CD4-positive, alpha-beta T cell treated with Interleukin-21 for 1 hour (primary cell): ENCODE measurements around the gene TTC33.

ENCODE experiments used
- DNase-seq: peaks from one replicate; pipeline ENCODE4 v3.0.0-alpha.2; 2020

Gene TTC33

DNA sequence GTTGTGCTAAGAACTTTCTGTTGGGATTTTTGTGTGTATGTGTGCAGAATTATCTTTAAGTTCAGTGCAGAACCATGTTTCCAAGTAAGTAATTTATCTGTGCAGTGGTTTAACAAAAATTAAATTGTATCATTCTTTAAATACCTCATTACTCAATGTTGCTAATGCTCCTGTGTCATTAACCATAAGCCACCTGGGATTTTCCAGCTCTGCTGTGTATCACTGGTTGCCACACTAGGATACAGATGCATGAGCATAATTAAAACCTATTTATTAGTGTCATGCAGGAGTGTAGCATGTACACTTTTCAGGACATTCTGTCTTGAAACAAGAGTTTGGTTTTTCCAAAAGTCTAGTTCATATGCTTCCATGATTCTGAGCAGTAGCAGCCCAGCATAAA, 196.5 kb downstream of the TTC33 start:
- no peak for DNase-seq

DNA sequence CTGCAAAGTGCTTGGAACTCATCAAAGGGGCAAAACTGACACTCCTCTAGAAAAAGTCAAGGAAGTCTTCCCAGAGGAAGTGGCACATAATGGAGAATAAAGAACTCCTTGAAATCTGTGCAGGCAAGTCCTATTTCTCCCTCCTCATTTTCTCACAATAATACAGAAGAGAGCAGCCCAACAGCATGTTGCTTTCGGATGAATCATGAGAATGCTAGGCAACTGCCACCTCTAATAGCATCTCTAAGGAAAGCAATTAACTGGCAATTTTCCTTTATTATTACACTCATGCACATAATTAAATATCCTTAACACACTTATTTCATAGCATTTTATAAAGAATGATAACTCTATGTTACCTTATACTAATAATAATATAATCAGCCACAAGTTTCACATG, 198.3 kb downstream of the TTC33 start:
- DNase-seq: no peak

- DNase-seq: no peak
Measured at GRCh38 chr5:40556811-40557210, 198.9 kb downstream of the TTC33 start.

DNA sequence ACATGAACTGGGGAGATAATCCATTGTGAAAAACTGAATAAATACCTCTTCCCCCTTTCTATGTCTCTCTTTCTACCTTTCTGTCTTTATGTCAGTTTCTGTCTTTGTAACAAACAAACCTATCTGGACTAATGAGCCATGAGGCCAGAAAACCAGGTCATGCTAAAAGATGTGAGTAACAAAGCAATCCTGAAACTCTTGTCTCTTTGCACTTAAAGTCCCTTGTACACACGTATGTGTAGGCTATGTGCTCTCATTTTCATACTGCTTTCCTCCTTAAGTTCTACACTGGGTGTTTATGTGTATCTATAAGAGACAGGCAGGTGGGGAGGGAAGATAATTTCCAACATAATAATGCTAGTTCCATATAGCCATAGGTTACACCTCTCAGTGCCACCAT, 199.9 kb downstream of the TTC33 start:
- DNase-seq: no peak

DNA sequence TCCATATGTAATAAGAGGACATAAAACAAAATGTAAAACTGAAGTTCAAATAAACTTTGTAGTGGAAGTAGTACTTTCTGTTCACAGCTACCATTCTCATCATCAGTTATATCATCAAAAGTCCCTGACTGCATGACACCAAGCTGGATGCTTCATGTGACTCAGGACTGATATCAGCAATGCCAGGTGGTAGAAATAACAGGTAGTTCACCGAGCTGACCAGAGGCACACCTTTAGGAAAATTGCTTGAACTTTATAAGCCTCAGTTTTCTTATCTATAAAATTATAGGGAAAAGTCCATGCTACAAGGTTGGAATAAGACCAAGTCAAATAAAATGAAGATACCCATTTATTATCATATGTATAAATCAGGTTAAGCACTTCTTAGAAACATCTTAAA, 200.9 kb downstream of the TTC33 start:
- DNase-seq: no peak

DNA sequence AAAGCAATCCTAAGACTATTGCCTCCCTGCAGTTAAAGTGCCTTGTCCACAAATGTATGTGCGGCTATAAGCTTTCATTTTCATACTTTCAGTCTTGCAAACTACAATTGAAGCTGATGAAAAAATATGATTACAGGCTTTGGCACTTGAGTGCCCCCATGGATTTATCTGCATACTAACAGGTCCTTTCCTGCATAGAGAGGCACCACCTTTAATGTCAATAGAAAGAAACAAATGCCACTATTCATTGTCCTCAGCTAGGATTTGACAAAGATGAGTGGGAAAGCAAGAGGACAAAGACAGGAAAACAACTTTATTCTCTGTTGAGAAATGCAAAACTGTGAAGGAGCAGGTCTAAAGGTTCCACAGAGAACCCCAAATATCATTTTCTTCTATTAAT, 201.7 kb downstream of the TTC33 start:
- DNase-seq: no peak

DNA sequence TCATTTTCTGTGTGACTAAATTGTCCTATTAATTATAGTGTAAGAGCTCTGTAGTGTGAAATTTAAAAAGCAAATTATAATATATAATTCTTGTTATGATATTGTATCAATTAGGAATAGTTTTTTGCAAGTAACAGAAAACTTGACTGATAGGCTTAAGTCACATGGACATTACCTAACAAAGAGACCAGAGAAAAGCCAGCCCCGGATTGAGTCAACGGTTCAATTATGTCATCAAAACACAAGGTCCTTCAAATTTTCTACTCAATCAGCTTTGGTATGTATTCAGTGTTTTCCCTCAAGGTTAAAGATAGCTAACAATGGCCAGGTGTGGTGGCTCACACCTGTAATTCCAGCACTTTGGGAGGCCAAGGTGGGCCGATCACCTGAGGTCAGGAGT, 202.8 kb downstream of the TTC33 start:
- DNase-seq: no peak

DNA sequence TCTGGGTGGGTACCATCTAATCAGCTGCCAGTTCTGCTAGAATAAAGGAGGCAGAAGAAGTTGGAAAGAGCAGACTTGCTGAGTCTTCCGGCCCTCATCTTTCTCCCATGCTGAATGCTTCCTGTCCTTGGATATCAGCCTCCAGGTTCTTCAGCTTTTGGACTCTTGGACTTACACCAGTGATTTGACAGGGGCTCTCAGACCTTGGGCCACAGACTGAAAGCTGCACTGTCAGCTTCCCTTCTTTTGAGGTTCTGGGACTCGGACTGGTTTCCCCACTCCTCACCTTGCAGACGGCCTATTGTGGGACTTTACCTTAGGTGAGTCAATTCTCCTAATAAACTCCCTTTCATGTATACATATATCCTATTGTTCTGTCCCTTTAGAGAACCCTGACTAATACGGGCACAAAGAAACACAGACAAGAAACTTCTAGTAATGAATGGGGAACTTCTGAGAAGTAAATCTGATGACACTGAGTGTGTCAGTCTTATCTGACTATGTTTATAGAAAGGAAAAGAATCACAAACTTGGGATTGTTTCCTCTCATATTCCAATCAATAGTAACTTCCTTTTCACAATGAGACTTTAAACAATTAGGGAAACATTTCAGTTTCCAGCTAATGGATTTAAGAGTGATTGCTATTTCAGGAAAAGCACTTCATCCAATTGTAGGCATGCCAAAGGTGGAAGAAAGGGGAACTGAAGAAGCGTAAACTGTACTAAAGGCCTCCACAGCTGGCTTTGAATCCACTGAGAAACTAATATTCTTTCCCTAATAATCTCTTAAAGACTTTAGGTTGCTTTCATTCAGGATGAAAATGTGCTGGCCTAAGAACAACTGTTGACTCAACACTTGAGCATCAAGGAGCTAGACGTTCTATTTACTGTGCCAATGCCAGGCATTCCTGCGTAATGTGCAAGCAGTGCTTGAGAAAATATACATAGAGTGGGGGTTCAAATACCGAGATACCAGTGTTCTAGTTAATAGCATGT, 204.0 kb downstream of the TTC33 start:
- DNase-seq: no peak

GRCh38 chr5:40550481-40550880, 205.3 kb downstream of the TTC33 start:
- no peak for DNase-seq

- no peak for DNase-seq
Measured at GRCh38 chr5:40549616-40550015, 206.1 kb downstream of the TTC33 start.

- DNase-seq: no peak
Measured at GRCh38 chr5:40547994-40548575, 207.7 kb downstream of the TTC33 start.

DNA sequence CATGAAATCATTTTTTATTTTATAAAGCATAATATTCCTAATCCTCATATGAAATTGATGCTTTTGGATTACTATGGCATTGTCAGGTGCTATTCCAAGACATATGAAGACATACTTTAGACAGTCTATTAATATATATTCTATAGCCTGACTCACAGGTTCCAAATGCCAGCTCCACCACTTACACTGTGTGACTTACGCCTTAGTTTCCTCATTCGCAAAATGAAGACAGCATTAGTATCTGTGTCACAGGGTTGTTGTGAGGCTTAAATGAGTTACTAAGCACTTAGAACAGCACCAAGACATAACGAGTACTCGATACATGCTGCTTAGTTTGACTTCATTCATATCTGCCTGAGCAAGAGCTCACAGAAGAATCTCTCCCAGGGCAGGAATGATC, 208.2 kb downstream of the TTC33 start:
- no peak for DNase-seq

DNA sequence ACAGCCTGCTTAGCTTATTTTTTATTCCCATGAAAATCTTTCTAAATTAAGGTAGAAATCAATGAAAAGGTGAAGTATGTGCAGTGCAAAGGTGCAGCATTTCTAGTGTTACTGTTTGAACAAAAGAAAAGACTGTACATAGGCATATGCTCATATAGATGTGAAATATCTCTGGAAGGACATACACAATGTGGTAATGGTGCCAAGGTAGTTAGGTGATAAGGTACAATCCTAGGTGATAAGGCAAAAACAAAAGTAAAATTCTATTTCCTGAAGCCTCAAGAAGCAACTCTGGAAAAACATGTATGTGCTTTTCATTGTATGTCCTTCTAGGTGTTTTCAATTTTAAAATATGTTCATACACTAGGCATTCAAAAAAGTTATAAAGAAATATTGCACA, 215.5 kb downstream of the TTC33 start:
- no peak for DNase-seq

DNA sequence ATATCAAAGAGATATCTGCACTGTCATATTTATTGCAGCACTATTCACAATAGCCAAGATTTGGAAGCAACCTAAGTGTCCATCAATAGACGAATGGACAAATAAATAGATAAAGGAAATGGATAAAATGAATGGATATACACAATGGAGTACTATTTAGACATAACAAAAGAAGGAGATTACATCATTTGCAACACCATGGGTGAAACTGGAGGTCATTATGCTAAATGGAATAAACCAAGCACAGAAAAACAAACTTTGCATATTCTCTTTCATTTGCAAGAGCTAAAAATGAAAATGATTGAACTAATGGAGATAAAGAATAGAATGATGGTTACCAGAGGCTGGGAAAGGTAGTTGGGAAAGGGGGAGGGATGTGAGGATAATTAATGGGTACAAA, 231.1 kb downstream of the TTC33 start:
- DNase-seq: no peak

GRCh38 chr5:40521925-40522324, 233.8 kb downstream of the TTC33 start:
- no peak for DNase-seq

GRCh38 chr5:40521108-40521785, 234.5 kb downstream of the TTC33 start:
- DNase-seq: no peak

GRCh38 chr5:40518485-40518917, 237.3 kb downstream of the TTC33 start:
- DNase-seq: no peak

- no peak for DNase-seq
Measured at GRCh38 chr5:40515476-40515875, 240.3 kb downstream of the TTC33 start.

DNA sequence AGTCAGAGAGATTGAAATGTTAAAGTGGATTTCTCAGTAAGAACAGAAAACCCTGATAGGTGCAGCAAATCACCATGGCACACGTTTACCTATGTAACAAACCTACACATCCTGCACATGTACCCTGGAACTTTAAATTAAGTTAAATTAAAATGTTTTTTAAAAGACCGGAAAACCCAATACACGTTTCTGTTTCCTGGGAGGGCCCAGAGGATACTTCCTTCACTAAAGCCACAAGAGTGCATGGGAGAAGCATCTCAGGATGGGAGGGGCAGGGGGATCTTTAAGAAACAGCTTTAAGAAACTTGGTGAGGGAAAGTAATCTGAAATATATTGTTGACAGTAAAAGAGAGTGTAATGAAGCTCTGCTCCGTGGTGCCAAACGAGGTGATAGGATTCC, 240.8 kb downstream of the TTC33 start:
- peak; percentile 52 for DNase-seq

- DNase-seq: no peak
Measured at GRCh38 chr5:40511801-40512200, 244.0 kb downstream of the TTC33 start.

GRCh38 chr5:40507095-40507494, 248.7 kb downstream of the TTC33 start:
- DNase-seq: peak; percentile 32

GRCh38 chr5:40505031-40505430, 250.7 kb downstream of the TTC33 start:
- no peak for DNase-seq

GRCh38 chr5:40503439-40503838, 252.3 kb downstream of the TTC33 start:
- no peak for DNase-seq

DNA sequence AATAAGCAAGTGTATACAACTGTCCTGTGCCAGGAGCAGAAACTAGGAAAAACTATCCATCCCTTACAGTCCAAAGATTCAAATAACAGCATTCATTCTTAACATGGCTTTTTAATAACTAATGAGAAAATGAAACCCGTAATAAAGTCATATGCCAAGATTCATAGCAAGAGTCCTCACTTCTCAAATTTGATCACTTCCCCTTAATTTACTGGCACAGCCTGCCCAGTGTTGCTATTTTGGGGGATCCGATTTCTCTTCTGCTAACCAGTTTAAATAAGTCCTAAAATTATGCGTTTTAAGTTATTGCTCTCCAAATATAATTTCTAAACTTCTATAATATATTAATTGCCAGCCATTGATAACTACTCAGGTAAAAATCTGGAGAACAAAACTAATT, 253.0 kb downstream of the TTC33 start:
- no peak for DNase-seq
